H1 (cell line): ENCODE results near the gene PAWR. TPM values are rescaled to one million over a fixed set of nuclear protein-coding genes. Genes with fewer than 3 reads are reported as not detected.

Experiments
- ATF2 ChIP-seq: IDR thresholded peaks from 2 replicates; pipeline ENCODE4 v1.6.1; 2012; ENCODE audit warnings: low read length, inconsistent platforms
- CBX5 ChIP-seq: fragments of 300-800, 300-1000 bp; sonication (generic); IDR thresholded peaks from 2 replicates; pipeline ENCODE4 v1.7.1; 2016; ENCODE audit warnings: antibody characterized with exemption, low read length, low read depth
- CREB1 ChIP-seq: IDR thresholded peaks from 2 replicates; pipeline ENCODE4 v1.6.1; 2012; ENCODE audit warnings: inconsistent platforms
- E2F6 ChIP-seq: IDR thresholded peaks from 2 replicates; pipeline ENCODE4 v1.6.1; 2012; ENCODE audit warnings: inconsistent platforms
- JUN ChIP-seq: IDR thresholded peaks from 2 replicates; pipeline ENCODE4 v1.6.1; 2011; ENCODE audit warnings: low read depth, mild to moderate bottlenecking, improper control_type of control experiment, low read length
- RNF2 ChIP-seq: fragments of 200-900, 300-1000 bp; sonication (generic); IDR thresholded peaks from 2 replicates; pipeline ENCODE4 v1.7.1; 2016; ENCODE audit warnings: borderline replicate concordance, low read depth, mild to moderate bottlenecking, antibody characterized with exemption, low read length; ENCODE audit not compliant: poor library complexity, severe bottlenecking; ENCODE audit errors: missing control alignments
- SIN3A ChIP-seq, 2 experiments: IDR thresholded peaks in 1 of 2; conservative IDR thresholded peaks in 1 of 2; 2 replicates each; pipeline ENCODE4 v1.6.1; 2011 to 2012; ENCODE audit warnings: low read length in 2 of 2, improper control_type of control experiment in 1 of 2, low read depth in 1 of 2, mild to moderate bottlenecking in 1 of 2
- YY1 ChIP-seq: IDR thresholded peaks from 2 replicates; pipeline ENCODE4 v1.6.1; 2011; ENCODE audit warnings: low read depth, mild to moderate bottlenecking, low read length
- polyA plus RNA-seq, 7 experiments: library from polyadenylated mRNA; depleted of rRNA in 3 of 7; stranded (reverse) in 5 of 7; unstranded in 2 of 7; fragments of >200 nt in 5 of 7; fragments of 200-250 nt in 2 of 7; gene quantifications; 1 replicate in 5 of 7; 2 replicates in 1 of 7; 4 replicates in 1 of 7; pipeline versions ENCODE4 v1.2.1 to v1.2.3, GENCODE V29; 2011 to 2013; ENCODE audit warnings: missing spikeins in 2 of 7, mixed read lengths in 2 of 7
- total RNA-seq: library from RNA; stranded (reverse); fragmentation: NEBNext Ultra II Directional; extraction: Animal tissue kit (Norgen Biotek cat#: 25700); gene quantifications from 2 replicates; pipeline ENCODE4 v1.2.1, GENCODE V29; 2021
- TF ChIP-seq, protein P1 (sequence below): fragments of 300-600 bp; sonication (generic); IDR thresholded peaks from 2 replicates; pipeline ENCODE4 v1.7.1; 2012; ENCODE audit warnings: low read length, moderate library complexity, mild to moderate bottlenecking, inconsistent platforms; ENCODE audit not compliant: insufficient replicate concordance

The PAWR gene
- total and polyA plus RNA-seq, 2 of the 8 experiments (the other 6 are each of a cell fraction or from before 2014, with no cell fraction given): 28.3 to 327 TPM

- TF ChIP-seq, protein P1, sequence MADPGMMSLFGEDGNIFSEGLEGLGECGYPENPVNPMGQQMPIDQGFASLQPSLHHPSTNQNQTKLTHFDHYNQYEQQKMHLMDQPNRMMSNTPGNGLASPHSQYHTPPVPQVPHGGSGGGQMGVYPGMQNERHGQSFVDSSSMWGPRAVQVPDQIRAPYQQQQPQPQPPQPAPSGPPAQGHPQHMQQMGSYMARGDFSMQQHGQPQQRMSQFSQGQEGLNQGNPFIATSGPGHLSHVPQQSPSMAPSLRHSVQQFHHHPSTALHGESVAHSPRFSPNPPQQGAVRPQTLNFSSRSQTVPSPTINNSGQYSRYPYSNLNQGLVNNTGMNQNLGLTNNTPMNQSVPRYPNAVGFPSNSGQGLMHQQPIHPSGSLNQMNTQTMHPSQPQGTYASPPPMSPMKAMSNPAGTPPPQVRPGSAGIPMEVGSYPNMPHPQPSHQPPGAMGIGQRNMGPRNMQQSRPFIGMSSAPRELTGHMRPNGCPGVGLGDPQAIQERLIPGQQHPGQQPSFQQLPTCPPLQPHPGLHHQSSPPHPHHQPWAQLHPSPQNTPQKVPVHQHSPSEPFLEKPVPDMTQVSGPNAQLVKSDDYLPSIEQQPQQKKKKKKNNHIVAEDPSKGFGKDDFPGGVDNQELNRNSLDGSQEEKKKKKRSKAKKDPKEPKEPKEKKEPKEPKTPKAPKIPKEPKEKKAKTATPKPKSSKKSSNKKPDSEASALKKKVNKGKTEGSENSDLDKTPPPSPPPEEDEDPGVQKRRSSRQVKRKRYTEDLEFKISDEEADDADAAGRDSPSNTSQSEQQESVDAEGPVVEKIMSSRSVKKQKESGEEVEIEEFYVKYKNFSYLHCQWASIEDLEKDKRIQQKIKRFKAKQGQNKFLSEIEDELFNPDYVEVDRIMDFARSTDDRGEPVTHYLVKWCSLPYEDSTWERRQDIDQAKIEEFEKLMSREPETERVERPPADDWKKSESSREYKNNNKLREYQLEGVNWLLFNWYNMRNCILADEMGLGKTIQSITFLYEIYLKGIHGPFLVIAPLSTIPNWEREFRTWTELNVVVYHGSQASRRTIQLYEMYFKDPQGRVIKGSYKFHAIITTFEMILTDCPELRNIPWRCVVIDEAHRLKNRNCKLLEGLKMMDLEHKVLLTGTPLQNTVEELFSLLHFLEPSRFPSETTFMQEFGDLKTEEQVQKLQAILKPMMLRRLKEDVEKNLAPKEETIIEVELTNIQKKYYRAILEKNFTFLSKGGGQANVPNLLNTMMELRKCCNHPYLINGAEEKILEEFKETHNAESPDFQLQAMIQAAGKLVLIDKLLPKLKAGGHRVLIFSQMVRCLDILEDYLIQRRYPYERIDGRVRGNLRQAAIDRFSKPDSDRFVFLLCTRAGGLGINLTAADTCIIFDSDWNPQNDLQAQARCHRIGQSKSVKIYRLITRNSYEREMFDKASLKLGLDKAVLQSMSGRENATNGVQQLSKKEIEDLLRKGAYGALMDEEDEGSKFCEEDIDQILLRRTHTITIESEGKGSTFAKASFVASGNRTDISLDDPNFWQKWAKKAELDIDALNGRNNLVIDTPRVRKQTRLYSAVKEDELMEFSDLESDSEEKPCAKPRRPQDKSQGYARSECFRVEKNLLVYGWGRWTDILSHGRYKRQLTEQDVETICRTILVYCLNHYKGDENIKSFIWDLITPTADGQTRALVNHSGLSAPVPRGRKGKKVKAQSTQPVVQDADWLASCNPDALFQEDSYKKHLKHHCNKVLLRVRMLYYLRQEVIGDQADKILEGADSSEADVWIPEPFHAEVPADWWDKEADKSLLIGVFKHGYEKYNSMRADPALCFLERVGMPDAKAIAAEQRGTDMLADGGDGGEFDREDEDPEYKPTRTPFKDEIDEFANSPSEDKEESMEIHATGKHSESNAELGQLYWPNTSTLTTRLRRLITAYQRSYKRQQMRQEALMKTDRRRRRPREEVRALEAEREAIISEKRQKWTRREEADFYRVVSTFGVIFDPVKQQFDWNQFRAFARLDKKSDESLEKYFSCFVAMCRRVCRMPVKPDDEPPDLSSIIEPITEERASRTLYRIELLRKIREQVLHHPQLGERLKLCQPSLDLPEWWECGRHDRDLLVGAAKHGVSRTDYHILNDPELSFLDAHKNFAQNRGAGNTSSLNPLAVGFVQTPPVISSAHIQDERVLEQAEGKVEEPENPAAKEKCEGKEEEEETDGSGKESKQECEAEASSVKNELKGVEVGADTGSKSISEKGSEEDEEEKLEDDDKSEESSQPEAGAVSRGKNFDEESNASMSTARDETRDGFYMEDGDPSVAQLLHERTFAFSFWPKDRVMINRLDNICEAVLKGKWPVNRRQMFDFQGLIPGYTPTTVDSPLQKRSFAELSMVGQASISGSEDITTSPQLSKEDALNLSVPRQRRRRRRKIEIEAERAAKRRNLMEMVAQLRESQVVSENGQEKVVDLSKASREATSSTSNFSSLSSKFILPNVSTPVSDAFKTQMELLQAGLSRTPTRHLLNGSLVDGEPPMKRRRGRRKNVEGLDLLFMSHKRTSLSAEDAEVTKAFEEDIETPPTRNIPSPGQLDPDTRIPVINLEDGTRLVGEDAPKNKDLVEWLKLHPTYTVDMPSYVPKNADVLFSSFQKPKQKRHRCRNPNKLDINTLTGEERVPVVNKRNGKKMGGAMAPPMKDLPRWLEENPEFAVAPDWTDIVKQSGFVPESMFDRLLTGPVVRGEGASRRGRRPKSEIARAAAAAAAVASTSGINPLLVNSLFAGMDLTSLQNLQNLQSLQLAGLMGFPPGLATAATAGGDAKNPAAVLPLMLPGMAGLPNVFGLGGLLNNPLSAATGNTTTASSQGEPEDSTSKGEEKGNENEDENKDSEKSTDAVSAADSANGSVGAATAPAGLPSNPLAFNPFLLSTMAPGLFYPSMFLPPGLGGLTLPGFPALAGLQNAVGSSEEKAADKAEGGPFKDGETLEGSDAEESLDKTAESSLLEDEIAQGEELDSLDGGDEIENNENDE: no peak
- no peak for TF ChIP-seq YY1
- TF ChIP-seq ATF2: no peak
- no peak for TF ChIP-seq CBX5
- TF ChIP-seq JUN: no peak
- TF ChIP-seq RNF2: no peak
- TF ChIP-seq SIN3A (conservative IDR thresholded peaks at IDR 0.05 in 1 of 2, IDR thresholded peaks at IDR 0.05 in 1 of 2; ENCODE audit: low read depth in 1 of 2, low read length in 2 of 2): no peak
- TF ChIP-seq CREB1: no peak
- no peak for TF ChIP-seq E2F6
Measured at GRCh38 chr12:79676579-79676978, 14.2 kb downstream of the PAWR start (continued).
